ENCODE results near the gene TRAPPC1. TPM values are rescaled to one million over a fixed set of nuclear protein-coding genes. Genes with fewer than 3 reads are reported as not detected.
A peak's percentile ranks its signal among the peaks of the same experiment; 100 is the strongest.

The TRAPPC1 gene
- total RNA-seq, 4 donors from 2014 or later, result 36.3 to 68.8 (median 43.1) TPM

GRCh38 chr17:7927596-7927995, 4.2 kb downstream of the TRAPPC1 start:
- no peak overlapping the region for H3K27ac ChIP-seq (replicated peaks in 1 of 4)
- H3K4me1 ChIP-seq, result peaks cover 12 to 38% (median 36%) of the 10 kb centered on the region in 4 donors
- WGBS, result 83% methylated on average over 3 of the region's 3 CpGs
- H3K9me3 ChIP-seq, result no peaks in the 10 kb centered on the region
- H3K27me3 ChIP-seq, result peaks cover 0 to 20% (median 5%) of the 10 kb centered on the region in 4 donors
- intact Hi-C loops (cut with DNase I), result no loop called here
- peaks cover 0 to 9% (median 0%) of the 10 kb centered on the region in 4 donors for H3K36me3 ChIP-seq
- DNase-seq (ENCODE audit: extremely low spot score), result no peak
- H3K4me3 ChIP-seq, result no peak overlapping the region
- TF ChIP-seq POLR2AphosphoS5 (IDR thresholded peaks at IDR 0.05), result no peak
- no peak for TF ChIP-seq CTCF (IDR thresholded peaks at IDR 0.05)
- no peak for TF ChIP-seq EP300 (IDR thresholded peaks at IDR 0.05)
- TF ChIP-seq POLR2A (IDR thresholded peaks at IDR 0.05; ENCODE audit: low read depth), result no peak

GRCh38 chr17:7922845-7923628, 8.7 kb downstream of the TRAPPC1 start:
- WGBS, result 28% methylated on average over 44 of the region's 45 CpGs
- TF ChIP-seq EP300 (IDR thresholded peaks at IDR 0.05) (no peak), POLR2AphosphoS5 (IDR thresholded peaks at IDR 0.05) (peak; percentile 84 to 85), POLR2A (IDR thresholded peaks at IDR 0.05; ENCODE audit: low read depth) (no peak)
- H3K27ac ChIP-seq (replicated peaks in 1 of 4), result peak overlapping the region; percentile 50 to 68 (median 56)

GRCh38 chr17:7922269-7922844, 9.4 kb downstream of the TRAPPC1 start:
- Histone ChIP-seq H3K36me3 (no peaks in the 10 kb centered on the region), H3K4me3 (peak overlapping the region; percentile 53 to 63 (median 56)), H3K4me1 (peaks cover 6 to 17% (median 15%) of the 10 kb centered on the region in 4 donors), H3K9me3 (no peaks in the 10 kb centered on the region), H3K27me3 (no peaks in the 10 kb centered on the region), H3K27ac (replicated peaks in 1 of 4) (peak overlapping the region; percentile 50 to 68 (median 56))
- TF ChIP-seq EP300 (IDR thresholded peaks at IDR 0.05) (no peak), POLR2AphosphoS5 (IDR thresholded peaks at IDR 0.05) (no peak), POLR2A (IDR thresholded peaks at IDR 0.05; ENCODE audit: low read depth) (no peak)
- DNase-seq (ENCODE audit: extremely low spot score), result no peak
- WGBS, result 37% methylated on average over 16 of the region's 16 CpGs
- intact Hi-C loops (cut with DNase I), result no loop called here

More at GRCh38 chr17:7922845-7923628, 8.7 kb downstream of the TRAPPC1 start:
- Histone ChIP-seq H3K36me3 (no peaks in the 10 kb centered on the region), H3K9me3 (no peaks in the 10 kb centered on the region), H3K4me1 (peaks cover 6 to 17% (median 15%) of the 10 kb centered on the region in 4 donors), H3K4me3 (peak overlapping the region; percentile 53 to 63 (median 56)), H3K27me3 (no peaks in the 10 kb centered on the region)
- peak; percentile 96 for DNase-seq (ENCODE audit: extremely low spot score)
- intact Hi-C loops (cut with DNase I), result no loop called here

- peak overlapping the region; percentile 92 to 95 (median 95) for H3K27ac ChIP-seq (replicated peaks in 1 of 4)
- H3K36me3 ChIP-seq, result peaks cover 0 to 6% (median 2%) of the 10 kb centered on the region in 4 donors
- intact Hi-C loops (cut with DNase I), result no loop called here
- WGBS, result 70% methylated on average over 2 of the region's 2 CpGs
- DNase-seq (ENCODE audit: extremely low spot score), result no peak
- H3K27me3 ChIP-seq, result no peaks in the 10 kb centered on the region
- H3K4me3 ChIP-seq, result peak overlapping the region in 3 of 4 donors; percentile 62 to 84 (median 65)
- peaks cover 24 to 29% (median 27%) of the 10 kb centered on the region in 4 donors for H3K4me1 ChIP-seq
- H3K9me3 ChIP-seq, result no peaks in the 10 kb centered on the region
- TF ChIP-seq EP300 (IDR thresholded peaks at IDR 0.05) (no peak), POLR2AphosphoS5 (IDR thresholded peaks at IDR 0.05) (no peak), POLR2A (IDR thresholded peaks at IDR 0.05; ENCODE audit: low read depth) (no peak), CTCF (IDR thresholded peaks at IDR 0.05) (no peak)
Observed at GRCh38 chr17:7916808-7917207, 14.9 kb downstream of the TRAPPC1 start.

- WGBS, result 48% methylated on average over 13 of the region's 15 CpGs
- Histone ChIP-seq H3K36me3 (peaks cover 0 to 11% (median 7%) of the 10 kb centered on the region in 4 donors), H3K4me1 (peaks cover 24 to 29% (median 27%) of the 10 kb centered on the region in 4 donors), H3K4me3 (peak overlapping the region; percentile 62 to 84 (median 66)), H3K9me3 (no peaks in the 10 kb centered on the region), H3K27ac (replicated peaks in 1 of 4) (peak overlapping the region; percentile 92 to 95 (median 95)), H3K27me3 (no peaks in the 10 kb centered on the region)
- no peak for DNase-seq (ENCODE audit: extremely low spot score)
- intact Hi-C loops (cut with DNase I), result no loop called here
- TF ChIP-seq EP300 (IDR thresholded peaks at IDR 0.05) (no peak), POLR2AphosphoS5 (IDR thresholded peaks at IDR 0.05) (peak in 1 of 2 donors; percentile 12)
Observed at GRCh38 chr17:7916385-7916682, 15.4 kb downstream of the TRAPPC1 start.
